ENCODE data around the gene CCIN. TPM values are rescaled to one million over a fixed set of nuclear protein-coding genes. Genes with fewer than 3 reads are reported as not detected.

The CCIN gene
- total and polyA plus RNA-seq, 2 of the 13 experiments (the other 11 are each of a cell fraction or from before 2014, with no cell fraction given), result not detected

DNA sequence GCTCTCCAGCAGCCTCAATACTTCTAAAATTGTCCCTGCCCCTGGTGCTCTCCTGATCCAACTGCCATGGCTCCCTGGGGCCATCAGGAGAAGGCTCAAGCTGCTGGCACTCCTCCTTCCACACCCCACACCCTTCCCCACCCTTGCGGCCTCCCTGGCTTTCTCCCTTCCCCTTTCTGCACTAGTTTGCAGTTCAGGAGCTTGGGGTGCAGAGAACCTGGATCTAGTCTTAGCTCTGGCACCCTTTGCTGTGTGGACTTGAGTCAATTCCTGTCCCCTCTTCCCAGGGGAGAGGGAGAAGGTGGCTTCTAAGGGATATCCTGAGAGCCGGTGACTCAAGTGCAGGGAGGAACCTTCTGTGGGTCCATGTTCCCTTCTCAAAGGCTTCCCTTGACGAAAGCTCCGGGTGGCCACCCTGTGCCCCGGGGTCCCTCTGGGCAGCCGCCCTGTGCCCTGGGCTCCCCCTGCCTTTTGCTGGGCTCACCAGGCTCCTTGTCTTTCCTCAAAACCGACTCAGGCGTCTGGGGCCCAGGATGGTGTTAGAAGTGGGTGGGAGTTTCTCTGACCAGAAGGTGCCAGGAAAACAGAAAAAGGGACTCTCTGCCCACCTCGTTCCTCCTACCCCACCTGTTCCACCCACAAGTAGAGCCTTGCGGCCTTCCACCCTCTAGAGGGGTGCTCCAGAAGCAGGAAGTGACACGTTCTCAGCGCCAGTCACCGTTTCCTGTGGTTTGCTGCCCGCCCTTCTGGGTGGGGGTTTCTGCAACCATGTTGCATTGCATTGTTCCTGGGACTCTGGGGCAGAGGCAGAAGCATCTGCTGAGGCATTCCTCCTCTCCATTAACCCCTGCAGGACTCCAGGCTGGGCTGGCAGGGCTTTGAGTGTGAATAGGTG lies 17.6 kb upstream of the CCIN start (continued):
- TF ChIP-seq GABPA (IDR thresholded peaks at IDR 0.05; ENCODE audit: low read depth, low read length) (peak; percentile 46), GABPA (CRISPR knock-in tag; IDR thresholded peaks at IDR 0.05; ENCODE audit: low read depth) (peak; percentile 79), NFE2 (CRISPR knock-in tag; IDR thresholded peaks at IDR 0.05) (no peak), KMT2A (CRISPR knock-in tag; IDR thresholded peaks at IDR 0.05) (no peak), ZNF264 (CRISPR knock-in tag; IDR thresholded peaks at IDR 0.05) (no peak), THAP11 (CRISPR knock-in tag; IDR thresholded peaks at IDR 0.05) (no peak), GATA4 (IDR thresholded peaks at IDR 0.05; ENCODE audit: borderline replicate concordance, low read depth) (no peak), ETV5 (CRISPR knock-in tag; IDR thresholded peaks at IDR 0.05; ENCODE audit: borderline replicate concordance) (peak; percentile 27; the same call in 1 of the 2 replicates), HNRNPH1 (optimal IDR thresholded peaks at IDR 0.05; ENCODE audit: low read depth, low read length) (no peak), MTA1 (CRISPR knock-in tag; IDR thresholded peaks at IDR 0.05; ENCODE audit: borderline replicate concordance) (no peak)
- TF ChIP-seq, protein P1, sequence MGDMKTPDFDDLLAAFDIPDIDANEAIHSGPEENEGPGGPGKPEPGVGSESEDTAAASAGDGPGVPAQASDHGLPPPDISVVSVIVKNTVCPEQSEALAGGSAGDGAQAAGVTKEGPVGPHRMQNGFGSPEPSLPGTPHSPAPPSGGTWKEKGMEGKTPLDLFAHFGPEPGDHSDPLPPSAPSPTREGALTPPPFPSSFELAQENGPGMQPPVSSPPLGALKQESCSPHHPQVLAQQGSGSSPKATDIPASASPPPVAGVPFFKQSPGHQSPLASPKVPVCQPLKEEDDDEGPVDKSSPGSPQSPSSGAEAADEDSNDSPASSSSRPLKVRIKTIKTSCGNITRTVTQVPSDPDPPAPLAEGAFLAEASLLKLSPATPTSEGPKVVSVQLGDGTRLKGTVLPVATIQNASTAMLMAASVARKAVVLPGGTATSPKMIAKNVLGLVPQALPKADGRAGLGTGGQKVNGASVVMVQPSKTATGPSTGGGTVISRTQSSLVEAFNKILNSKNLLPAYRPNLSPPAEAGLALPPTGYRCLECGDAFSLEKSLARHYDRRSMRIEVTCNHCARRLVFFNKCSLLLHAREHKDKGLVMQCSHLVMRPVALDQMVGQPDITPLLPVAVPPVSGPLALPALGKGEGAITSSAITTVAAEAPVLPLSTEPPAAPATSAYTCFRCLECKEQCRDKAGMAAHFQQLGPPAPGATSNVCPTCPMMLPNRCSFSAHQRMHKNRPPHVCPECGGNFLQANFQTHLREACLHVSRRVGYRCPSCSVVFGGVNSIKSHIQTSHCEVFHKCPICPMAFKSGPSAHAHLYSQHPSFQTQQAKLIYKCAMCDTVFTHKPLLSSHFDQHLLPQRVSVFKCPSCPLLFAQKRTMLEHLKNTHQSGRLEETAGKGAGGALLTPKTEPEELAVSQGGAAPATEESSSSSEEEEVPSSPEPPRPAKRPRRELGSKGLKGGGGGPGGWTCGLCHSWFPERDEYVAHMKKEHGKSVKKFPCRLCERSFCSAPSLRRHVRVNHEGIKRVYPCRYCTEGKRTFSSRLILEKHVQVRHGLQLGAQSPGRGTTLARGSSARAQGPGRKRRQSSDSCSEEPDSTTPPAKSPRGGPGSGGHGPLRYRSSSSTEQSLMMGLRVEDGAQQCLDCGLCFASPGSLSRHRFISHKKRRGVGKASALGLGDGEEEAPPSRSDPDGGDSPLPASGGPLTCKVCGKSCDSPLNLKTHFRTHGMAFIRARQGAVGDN (CRISPR knock-in tag; IDR thresholded peaks at IDR 0.05), result peak; percentile 35
- TF ChIP-seq, protein P2, sequence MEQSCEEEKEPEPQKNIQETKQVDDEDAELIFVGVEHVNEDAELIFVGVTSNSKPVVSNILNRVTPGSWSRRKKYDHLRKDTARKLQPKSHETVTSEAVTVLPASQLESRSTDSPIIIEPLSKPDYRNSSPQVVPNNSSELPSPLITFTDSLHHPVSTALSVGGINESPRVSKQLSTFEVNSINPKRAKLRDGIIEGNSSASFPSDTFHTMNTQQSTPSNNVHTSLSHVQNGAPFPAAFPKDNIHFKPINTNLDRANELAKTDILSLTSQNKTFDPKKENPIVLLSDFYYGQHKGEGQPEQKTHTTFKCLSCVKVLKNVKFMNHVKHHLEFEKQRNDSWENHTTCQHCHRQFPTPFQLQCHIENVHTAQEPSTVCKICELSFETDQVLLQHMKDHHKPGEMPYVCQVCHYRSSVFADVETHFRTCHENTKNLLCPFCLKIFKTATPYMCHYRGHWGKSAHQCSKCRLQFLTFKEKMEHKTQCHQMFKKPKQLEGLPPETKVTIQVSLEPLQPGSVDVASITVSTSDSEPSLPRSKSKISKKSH (CRISPR knock-in tag; IDR thresholded peaks at IDR 0.05; ENCODE audit: borderline replicate concordance), result no peak
- TF ChIP-seq, protein P3, sequence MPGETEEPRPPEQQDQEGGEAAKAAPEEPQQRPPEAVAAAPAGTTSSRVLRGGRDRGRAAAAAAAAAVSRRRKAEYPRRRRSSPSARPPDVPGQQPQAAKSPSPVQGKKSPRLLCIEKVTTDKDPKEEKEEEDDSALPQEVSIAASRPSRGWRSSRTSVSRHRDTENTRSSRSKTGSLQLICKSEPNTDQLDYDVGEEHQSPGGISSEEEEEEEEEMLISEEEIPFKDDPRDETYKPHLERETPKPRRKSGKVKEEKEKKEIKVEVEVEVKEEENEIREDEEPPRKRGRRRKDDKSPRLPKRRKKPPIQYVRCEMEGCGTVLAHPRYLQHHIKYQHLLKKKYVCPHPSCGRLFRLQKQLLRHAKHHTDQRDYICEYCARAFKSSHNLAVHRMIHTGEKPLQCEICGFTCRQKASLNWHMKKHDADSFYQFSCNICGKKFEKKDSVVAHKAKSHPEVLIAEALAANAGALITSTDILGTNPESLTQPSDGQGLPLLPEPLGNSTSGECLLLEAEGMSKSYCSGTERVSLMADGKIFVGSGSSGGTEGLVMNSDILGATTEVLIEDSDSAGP (CRISPR knock-in tag; IDR thresholded peaks at IDR 0.05; ENCODE audit: borderline replicate concordance), result no peak
- TF ChIP-seq, protein P4, sequence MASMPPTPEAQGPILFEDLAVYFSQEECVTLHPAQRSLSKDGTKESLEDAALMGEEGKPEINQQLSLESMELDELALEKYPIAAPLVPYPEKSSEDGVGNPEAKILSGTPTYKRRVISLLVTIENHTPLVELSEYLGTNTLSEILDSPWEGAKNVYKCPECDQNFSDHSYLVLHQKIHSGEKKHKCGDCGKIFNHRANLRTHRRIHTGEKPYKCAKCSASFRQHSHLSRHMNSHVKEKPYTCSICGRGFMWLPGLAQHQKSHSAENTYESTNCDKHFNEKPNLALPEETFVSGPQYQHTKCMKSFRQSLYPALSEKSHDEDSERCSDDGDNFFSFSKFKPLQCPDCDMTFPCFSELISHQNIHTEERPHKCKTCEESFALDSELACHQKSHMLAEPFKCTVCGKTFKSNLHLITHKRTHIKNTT (CRISPR knock-in tag; IDR thresholded peaks at IDR 0.05), result no peak

Data from HepG2 (cell line).